GM21390 (cell line): ENCODE results near the gene EIF2S3B.

Source experiments
- ATAC-seq: cut with Tn5 transposase; IDR thresholded peaks from one replicate; pipeline ENCODE4 v1.9.1; 2021; ENCODE audit not compliant: unreplicated experiment

Gene EIF2S3B

GRCh38 chr12:10554228-10554755 is 48.6 kb downstream of the EIF2S3B start:
- ATAC-seq: no peak

DNA sequence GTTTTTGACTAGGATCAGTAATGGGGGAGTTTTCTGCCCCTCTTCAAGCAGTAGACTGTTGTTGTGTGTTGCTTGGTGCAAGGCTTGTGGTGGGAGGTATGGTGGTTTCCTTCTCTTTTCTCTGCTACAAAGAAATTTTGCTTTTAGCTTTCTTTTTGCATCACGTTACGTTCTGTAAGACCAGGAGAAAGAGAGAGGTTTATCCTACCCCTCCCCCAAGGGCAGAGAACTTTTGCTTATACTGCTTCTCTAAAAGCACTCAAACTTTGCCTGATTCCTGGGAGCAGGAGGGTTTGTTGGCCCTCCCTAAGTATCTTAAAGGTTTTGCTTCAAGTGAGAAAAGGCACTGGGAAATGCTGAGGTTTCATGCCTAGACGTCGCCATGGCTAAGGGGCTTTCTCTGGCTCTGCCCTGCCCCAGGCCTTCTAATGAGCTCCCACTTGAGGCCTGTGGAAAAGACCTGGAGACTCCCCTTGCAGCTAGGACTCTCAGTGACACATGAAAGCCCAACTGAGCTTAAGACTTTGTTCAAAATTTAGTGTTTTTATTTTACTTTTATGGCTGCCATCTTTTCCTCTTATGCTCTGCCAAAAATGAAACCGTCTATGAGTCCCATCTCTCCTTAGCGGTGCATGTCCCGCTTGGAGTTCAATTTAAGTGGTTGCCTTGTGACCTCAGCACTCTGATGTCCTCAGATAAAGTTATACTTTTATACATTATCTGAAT is 49.2 kb downstream of the EIF2S3B start:
- no peak for ATAC-seq

DNA sequence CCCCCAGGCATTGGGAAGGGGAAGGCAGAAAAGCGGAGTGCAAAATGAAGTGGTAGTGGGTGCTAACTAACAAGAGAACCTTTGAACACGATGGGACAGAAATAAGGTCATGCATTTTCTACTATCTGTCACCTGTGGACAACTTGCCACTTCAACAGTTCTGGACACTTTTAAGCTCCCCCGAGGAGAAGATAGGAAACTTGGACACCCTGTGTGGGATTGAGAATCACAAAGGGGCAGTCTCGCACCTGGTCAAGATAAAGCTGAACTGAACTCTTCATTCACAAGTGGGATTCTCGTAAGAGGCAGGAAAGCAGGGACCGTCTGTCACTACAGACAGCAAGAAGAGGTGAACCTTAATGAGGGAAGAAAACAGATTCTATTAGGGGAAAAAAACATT is 51.6 kb downstream of the EIF2S3B start:
- ATAC-seq: no peak

DNA sequence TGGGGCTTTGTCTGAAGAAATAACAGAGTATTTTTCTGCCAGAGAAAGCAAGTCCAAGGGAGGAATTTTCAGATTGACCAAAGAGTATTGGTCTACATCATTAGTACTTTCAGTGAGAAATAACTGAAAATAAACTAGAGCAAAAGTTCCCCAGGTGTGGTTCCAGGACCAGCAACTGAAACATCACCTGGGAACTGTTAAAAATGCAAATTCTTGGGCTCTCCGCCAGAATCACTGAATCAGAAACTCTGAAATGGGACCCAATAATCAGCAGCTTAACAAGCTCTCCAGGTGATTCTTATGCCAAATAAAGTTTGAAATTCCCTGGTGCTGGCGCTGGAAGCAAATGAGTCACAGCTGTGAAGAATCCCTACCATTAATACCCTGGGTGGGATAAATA is 52.1 kb downstream of the EIF2S3B start:
- ATAC-seq: peak; percentile 87
